ENCODE data around the gene RGS9BP.

The RGS9BP gene

GRCh38 chr19:32719611-32720059 is 44.0 kb downstream of the RGS9BP start, which contains the start of gene TDRD12:
TSS of gene TDRD12 (plus strand) at chr19:32719767. CDS start at chr19:32720073, 306 bp downstream.
- H3K79me2 ChIP-seq (ENCODE audit: control insufficient read depth, insufficient read depth, low read length, unreplicated experiment): no peaks in the 10 kb centered on the region
- no peaks in the 10 kb centered on the region for H3K4me1 ChIP-seq (ENCODE audit: control insufficient read depth, insufficient read depth, low read length, unreplicated experiment)
- H3K4me3 ChIP-seq (ENCODE audit: low read depth, low read length): no peak within 1 kb of the TSS
- H3K27ac ChIP-seq (ENCODE audit: low read depth, low read length): no peak within 1 kb of the TSS
- no peaks in the 10 kb centered on the region for H3K27me3 ChIP-seq (ENCODE audit: insufficient read depth, low read length)
- no peaks in the 10 kb centered on the region for H3K36me3 ChIP-seq (ENCODE audit: insufficient read depth, low read length)
- no peak within 1 kb of the TSS for H2AFZ ChIP-seq (ENCODE audit: low read length, unreplicated experiment)

GRCh38 chr19:32720216-32720935 is 44.7 kb downstream of the RGS9BP start:
- Histone ChIP-seq H2AFZ (ENCODE audit: low read length, unreplicated experiment) (no peak overlapping the region), H3K27me3 (ENCODE audit: insufficient read depth, low read length) (no peaks in the 10 kb centered on the region), H3K36me3 (ENCODE audit: insufficient read depth, low read length) (no peaks in the 10 kb centered on the region), H3K27ac (ENCODE audit: low read depth, low read length) (no peak overlapping the region), H3K4me1 (ENCODE audit: control insufficient read depth, insufficient read depth, low read length, unreplicated experiment) (no peaks in the 10 kb centered on the region), H3K79me2 (ENCODE audit: control insufficient read depth, insufficient read depth, low read length, unreplicated experiment) (no peaks in the 10 kb centered on the region), H3K4me3 (ENCODE audit: low read depth, low read length) (no peak overlapping the region)

GRCh38 chr19:32720936-32721250 is 45.2 kb downstream of the RGS9BP start:
- Histone ChIP-seq H3K4me3 (ENCODE audit: low read depth, low read length) (no peak overlapping the region), H2AFZ (ENCODE audit: low read length, unreplicated experiment) (no peak overlapping the region), H3K27ac (ENCODE audit: low read depth, low read length) (no peak overlapping the region), H3K79me2 (ENCODE audit: control insufficient read depth, insufficient read depth, low read length, unreplicated experiment) (no peaks in the 10 kb centered on the region), H3K27me3 (ENCODE audit: insufficient read depth, low read length) (no peaks in the 10 kb centered on the region), H3K36me3 (ENCODE audit: insufficient read depth, low read length) (no peaks in the 10 kb centered on the region), H3K4me1 (ENCODE audit: control insufficient read depth, insufficient read depth, low read length, unreplicated experiment) (no peaks in the 10 kb centered on the region)

All from ACC112 (cell line).